ENCODE results near the gene CAPN5. TPM values are rescaled to one million over a fixed set of nuclear protein-coding genes. Genes with fewer than 3 reads are reported as not detected.

The CAPN5 gene
- total RNA-seq, 1 experiment from 2014 or later = 0.26 TPM

DNA sequence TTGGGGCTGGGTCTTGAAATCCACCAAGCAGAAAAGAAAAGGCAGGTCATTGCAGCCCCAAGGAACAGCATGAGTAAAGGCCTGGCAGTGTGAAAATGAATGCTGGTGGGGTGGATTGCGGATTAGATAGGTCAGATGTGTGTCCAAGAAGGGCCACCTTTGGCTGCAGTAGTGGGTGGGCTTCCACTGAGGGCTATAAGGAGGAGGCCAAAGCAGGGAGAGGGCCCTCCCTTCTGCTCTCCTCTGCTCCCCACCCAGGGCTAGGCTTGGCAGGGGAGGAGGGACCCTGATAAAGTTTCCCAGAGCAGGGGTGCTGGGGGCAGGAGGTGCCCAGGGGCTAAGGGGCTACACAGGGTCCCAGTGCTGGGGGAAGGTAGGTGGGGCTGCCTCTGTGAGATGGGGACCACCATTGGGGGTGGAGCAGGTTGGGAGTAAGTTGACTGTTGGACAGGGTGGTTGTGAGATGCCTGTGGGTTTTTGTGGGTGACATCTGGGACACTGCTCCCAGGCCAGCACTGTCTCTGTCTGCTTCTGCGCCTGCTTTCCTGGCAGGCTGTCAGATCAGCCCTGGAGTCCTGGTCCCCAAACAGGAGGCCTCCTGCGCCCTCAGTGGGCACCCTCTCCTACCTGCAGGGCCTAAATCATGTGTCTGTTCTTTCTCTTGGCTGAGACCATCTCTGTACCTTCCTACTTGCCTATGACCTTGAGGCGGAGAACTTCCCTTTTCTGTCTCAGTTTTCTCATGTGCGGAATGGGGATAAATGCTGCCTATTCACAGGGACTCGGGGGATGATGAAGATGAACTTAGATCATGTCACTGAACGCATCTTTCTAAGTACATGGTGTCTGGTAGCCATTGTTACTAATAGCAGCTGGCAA is 1.9 kb downstream of the CAPN5 start:
- Mint-ChIP-seq H3K36me3 (ENCODE audit: insufficient read depth, unreplicated experiment) (peaks cover 5% of the 10 kb centered on the region), H3K4me3 (ENCODE audit: unreplicated experiment) (no peak overlapping the region), H3K4me1 (ENCODE audit: insufficient read depth, unreplicated experiment) (peaks cover 7% of the 10 kb centered on the region), H3K9me3 (ENCODE audit: unreplicated experiment) (no peaks in the 10 kb centered on the region), H3K27ac (ENCODE audit: low read depth, unreplicated experiment) (no peak overlapping the region), H3K27me3 (ENCODE audit: insufficient read depth, unreplicated experiment) (no peaks in the 10 kb centered on the region)
- no peak for DNase-seq (ENCODE audit: unreplicated experiment)
- TF ChIP-seq, protein P1, sequence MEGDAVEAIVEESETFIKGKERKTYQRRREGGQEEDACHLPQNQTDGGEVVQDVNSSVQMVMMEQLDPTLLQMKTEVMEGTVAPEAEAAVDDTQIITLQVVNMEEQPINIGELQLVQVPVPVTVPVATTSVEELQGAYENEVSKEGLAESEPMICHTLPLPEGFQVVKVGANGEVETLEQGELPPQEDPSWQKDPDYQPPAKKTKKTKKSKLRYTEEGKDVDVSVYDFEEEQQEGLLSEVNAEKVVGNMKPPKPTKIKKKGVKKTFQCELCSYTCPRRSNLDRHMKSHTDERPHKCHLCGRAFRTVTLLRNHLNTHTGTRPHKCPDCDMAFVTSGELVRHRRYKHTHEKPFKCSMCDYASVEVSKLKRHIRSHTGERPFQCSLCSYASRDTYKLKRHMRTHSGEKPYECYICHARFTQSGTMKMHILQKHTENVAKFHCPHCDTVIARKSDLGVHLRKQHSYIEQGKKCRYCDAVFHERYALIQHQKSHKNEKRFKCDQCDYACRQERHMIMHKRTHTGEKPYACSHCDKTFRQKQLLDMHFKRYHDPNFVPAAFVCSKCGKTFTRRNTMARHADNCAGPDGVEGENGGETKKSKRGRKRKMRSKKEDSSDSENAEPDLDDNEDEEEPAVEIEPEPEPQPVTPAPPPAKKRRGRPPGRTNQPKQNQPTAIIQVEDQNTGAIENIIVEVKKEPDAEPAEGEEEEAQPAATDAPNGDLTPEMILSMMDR (IDR thresholded peaks at IDR 0.05; ENCODE audit: unreplicated experiment) = no peak
- intact Hi-C loops (cut with micrococcal nuclease) = no loop called here
- BruUV-seq (replicated peaks) = no TSS peak
- CTCF ChIA-PET = interaction anchor here (1.3 kb wide), 1 partner anchor 22 kb away, joined by 3 read pairs; no protein-coding TSS in a partner anchor
- POLR2A ChIA-PET = no interaction called here

DNA sequence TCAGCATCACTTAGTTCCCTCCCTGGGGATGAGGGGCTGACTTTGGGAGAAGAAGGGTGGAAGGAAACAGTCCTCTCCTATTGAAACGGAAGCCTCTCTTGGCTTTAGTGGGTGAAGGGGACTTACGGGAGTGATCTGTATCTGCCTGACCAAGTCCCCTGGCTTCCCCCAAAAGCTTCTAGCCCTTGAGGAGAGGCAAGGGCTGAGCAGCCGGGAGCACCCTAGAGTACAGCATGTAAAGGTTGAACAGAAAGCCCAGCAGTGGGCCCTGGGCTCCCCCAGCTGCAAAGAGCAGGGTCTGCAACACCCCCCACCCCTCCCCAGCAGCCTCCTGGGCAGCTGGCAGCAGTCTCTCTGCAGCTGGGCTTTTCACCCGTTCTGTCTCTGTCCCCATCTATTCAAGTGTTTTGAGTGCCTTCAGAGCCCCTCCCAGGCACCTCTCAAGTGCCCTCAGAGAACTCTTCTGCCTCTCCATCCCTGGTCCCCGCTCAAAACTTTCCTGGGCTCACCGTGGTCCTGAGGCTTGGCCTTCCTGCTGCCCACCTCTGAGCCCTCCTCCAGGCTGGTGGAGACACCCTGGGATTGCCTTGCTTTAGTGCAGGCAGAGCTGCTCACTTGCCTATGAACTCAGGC is 2.7 kb downstream of the CAPN5 start:
- no TSS peak for BruUV-seq (replicated peaks)
- TF ChIP-seq, protein P1 (IDR thresholded peaks at IDR 0.05; ENCODE audit: unreplicated experiment) = no peak
- intact Hi-C loops (cut with micrococcal nuclease) = no loop called here
- no peak overlapping the region for H3K27ac Mint-ChIP-seq (ENCODE audit: low read depth, unreplicated experiment)
- no peak for DNase-seq (ENCODE audit: unreplicated experiment)
- H3K9me3 Mint-ChIP-seq (ENCODE audit: unreplicated experiment) = no peaks in the 10 kb centered on the region
- H3K4me1 Mint-ChIP-seq (ENCODE audit: insufficient read depth, unreplicated experiment) = peaks cover 11% of the 10 kb centered on the region
- H3K36me3 Mint-ChIP-seq (ENCODE audit: insufficient read depth, unreplicated experiment) = peaks cover 5% of the 10 kb centered on the region
- ChIA-PET CTCF (interaction anchor here (1.3 kb wide), 1 partner anchor 22 kb away, joined by 3 read pairs; no protein-coding TSS in a partner anchor), POLR2A (no interaction called here)
- H3K4me3 Mint-ChIP-seq (ENCODE audit: unreplicated experiment) = no peak overlapping the region
- no peaks in the 10 kb centered on the region for H3K27me3 Mint-ChIP-seq (ENCODE audit: insufficient read depth, unreplicated experiment)

DNA sequence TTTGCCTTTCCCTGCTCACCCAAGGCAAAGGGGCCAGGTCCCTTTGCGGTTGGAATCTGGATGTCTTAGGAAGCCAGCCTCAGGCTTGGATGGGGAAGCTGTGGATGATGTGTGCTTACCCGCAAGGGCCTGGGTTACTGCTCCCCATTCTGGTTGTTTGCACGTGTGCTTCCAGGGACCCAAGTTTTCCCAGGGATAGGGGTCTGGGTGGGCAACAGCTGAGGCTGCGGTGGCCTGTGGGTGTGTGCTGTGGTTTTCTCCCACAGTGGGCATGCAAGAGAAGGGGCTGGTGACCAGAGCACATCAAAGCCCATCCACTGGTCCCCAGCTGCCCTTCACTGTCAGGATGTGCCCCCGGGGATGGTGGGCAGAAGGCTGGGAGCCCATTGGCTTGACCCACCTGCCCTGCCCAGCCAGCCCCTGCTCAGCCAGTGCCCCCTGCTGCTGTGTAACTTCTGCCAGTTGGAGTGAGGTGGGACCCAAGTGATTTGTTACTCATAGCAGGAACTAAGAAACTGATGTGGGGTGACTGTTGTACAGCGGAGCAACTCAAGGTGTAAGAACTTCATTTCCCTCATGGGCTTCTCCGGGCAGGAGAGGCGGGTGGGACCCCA is 3.3 kb downstream of the CAPN5 start:
- no TSS peak for BruUV-seq (replicated peaks)
- POLR2A ChIA-PET = no interaction called here
- Mint-ChIP-seq H3K27me3 (ENCODE audit: insufficient read depth, unreplicated experiment) (no peaks in the 10 kb centered on the region), H3K9me3 (ENCODE audit: unreplicated experiment) (no peaks in the 10 kb centered on the region), H3K36me3 (ENCODE audit: insufficient read depth, unreplicated experiment) (peaks cover 5% of the 10 kb centered on the region), H3K4me1 (ENCODE audit: insufficient read depth, unreplicated experiment) (peaks cover 11% of the 10 kb centered on the region), H3K27ac (ENCODE audit: low read depth, unreplicated experiment) (no peak overlapping the region), H3K4me3 (ENCODE audit: unreplicated experiment) (no peak overlapping the region)
- DNase-seq (ENCODE audit: unreplicated experiment) = no peak
- CTCF ChIA-PET = interaction anchor here (0.6 to 1.3 kb wide), 2 partner anchors 21 to 694 kb away, joined by 3 read pairs; no protein-coding TSS in a partner anchor
- intact Hi-C loops (cut with micrococcal nuclease) = no loop called here
- TF ChIP-seq, protein P1 (IDR thresholded peaks at IDR 0.05; ENCODE audit: unreplicated experiment) = no peak

DNA sequence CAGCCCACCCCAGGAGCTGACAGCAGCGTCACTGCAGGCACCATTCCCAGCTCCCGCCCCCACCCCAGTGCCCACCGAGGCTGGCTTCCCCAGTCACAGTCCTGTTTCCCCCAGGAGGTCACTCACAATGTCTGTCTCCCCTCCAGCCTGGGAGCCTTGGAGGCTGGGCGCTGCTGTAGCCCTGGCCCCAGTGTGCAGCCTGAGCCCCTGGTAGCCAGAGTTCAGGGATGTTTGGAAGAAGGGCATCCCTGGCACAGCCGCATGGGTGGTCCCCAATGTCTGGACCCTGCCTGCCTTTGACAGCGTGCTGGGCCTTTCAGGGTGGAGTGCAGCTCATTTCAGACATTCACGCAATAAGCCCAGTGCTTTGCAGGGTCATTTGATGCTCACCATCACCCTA is 4.3 kb downstream of the CAPN5 start:
- H3K27me3 Mint-ChIP-seq (ENCODE audit: insufficient read depth, unreplicated experiment) = no peaks in the 10 kb centered on the region
- H3K27ac Mint-ChIP-seq (ENCODE audit: low read depth, unreplicated experiment) = no peak overlapping the region
- no peak for DNase-seq (ENCODE audit: unreplicated experiment)
- H3K9me3 Mint-ChIP-seq (ENCODE audit: unreplicated experiment) = no peaks in the 10 kb centered on the region
- TF ChIP-seq, protein P1 (IDR thresholded peaks at IDR 0.05; ENCODE audit: unreplicated experiment) = no peak
- H3K4me1 Mint-ChIP-seq (ENCODE audit: insufficient read depth, unreplicated experiment) = peaks cover 11% of the 10 kb centered on the region
- intact Hi-C loops (cut with micrococcal nuclease) = no loop called here
- BruUV-seq (replicated peaks) = no TSS peak
- H3K4me3 Mint-ChIP-seq (ENCODE audit: unreplicated experiment) = no peak overlapping the region
- ChIA-PET CTCF (no interaction called here), POLR2A (no interaction called here)
- peaks cover 5% of the 10 kb centered on the region for H3K36me3 Mint-ChIP-seq (ENCODE audit: insufficient read depth, unreplicated experiment)
